ENCODE data around the gene ZNF628. TPM values are rescaled to one million over a fixed set of nuclear protein-coding genes. Genes with fewer than 3 reads are reported as not detected.

Gene ZNF628
- total RNA-seq, 1 experiment from 2014 or later = 21.7 TPM

- ATAC-seq = no peak
- ChIA-PET POLR2A (no interaction called here), CTCF (no interaction called here)
- BruUV-seq (replicated peaks) = no TSS peak
- in situ Hi-C loops (cut with HindIII; ENCODE audit: low pct_unique_long_range_greater_than_20kb, low sequenced_read_pairs) = no loop called here
- Histone ChIP-seq H3K27me3 (ENCODE audit: control insufficient read depth, insufficient read depth, low read length) (no peaks in the 10 kb centered on the region), H3K9me3 (ENCODE audit: control insufficient read depth, insufficient read depth, low read depth, low read length) (no peaks in the 10 kb centered on the region), H3K4me1 (ENCODE audit: control insufficient read depth, insufficient read depth, low read length) (no peaks in the 10 kb centered on the region), H3K27ac (ENCODE audit: low read length) (no peak overlapping the region), H3K36me3 (ENCODE audit: control insufficient read depth, insufficient read depth, low read length) (no peaks in the 10 kb centered on the region), H3K4me3 (ENCODE audit: low read depth in 2 of 2, low read length in 2 of 2) (no peak overlapping the region)
- TF ChIP-seq SIN3A (IDR thresholded peaks at IDR 0.05; ENCODE audit: borderline replicate concordance, insufficient read depth, low read depth, low read length) = no peak
- TF ChIP-seq TCF7L2 (IDR thresholded peaks at IDR 0.05; ENCODE audit: low read depth, low read length) = no peak
- no peak for TF ChIP-seq CTCF (IDR thresholded peaks at IDR 0.05)
- TF ChIP-seq POLR2AphosphoS5 (IDR thresholded peaks at IDR 0.05; ENCODE audit: low read depth, low read length) = no peak
- TF ChIP-seq REST (IDR thresholded peaks at IDR 0.05; ENCODE audit: insufficient read depth in 1 of 2, low read depth in 2 of 2, low read length in 1 of 2) = no peak
- intact Hi-C loops (cut with micrococcal nuclease; ENCODE audit: unreplicated experiment) = no loop called here
- DNase-seq (ENCODE audit: low read depth, low spot score) = no peak
These were observed 42.0 kb upstream of the ZNF628 start for GRCh38 chr19:55434356-55434919.

- POLR2A ChIA-PET = no interaction called here
- no peak for DNase-seq (ENCODE audit: low read depth, low spot score)
- Histone ChIP-seq H3K4me1 (ENCODE audit: control insufficient read depth, insufficient read depth, low read length) (no peaks in the 10 kb centered on the region), H3K27me3 (ENCODE audit: control insufficient read depth, insufficient read depth, low read length) (no peaks in the 10 kb centered on the region), H3K4me3 (ENCODE audit: low read depth in 2 of 2, low read length in 2 of 2) (no peak overlapping the region), H3K27ac (ENCODE audit: low read length) (no peak overlapping the region), H3K9me3 (ENCODE audit: control insufficient read depth, insufficient read depth, low read depth, low read length) (no peaks in the 10 kb centered on the region), H3K36me3 (ENCODE audit: control insufficient read depth, insufficient read depth, low read length) (no peaks in the 10 kb centered on the region)
- intact Hi-C loops (cut with micrococcal nuclease; ENCODE audit: unreplicated experiment) = no loop called here
- in situ Hi-C loops (cut with HindIII; ENCODE audit: low pct_unique_long_range_greater_than_20kb, low sequenced_read_pairs) = no loop called here
- CTCF ChIA-PET = interaction anchor here (0.7 kb wide), 1 partner anchor 650 kb away, joined by 4 read pairs; no protein-coding TSS in a partner anchor
- TF ChIP-seq SIN3A (IDR thresholded peaks at IDR 0.05; ENCODE audit: borderline replicate concordance, insufficient read depth, low read depth, low read length) = no peak
- TF ChIP-seq TCF7L2 (IDR thresholded peaks at IDR 0.05; ENCODE audit: low read depth, low read length) = no peak
- TF ChIP-seq REST (IDR thresholded peaks at IDR 0.05; ENCODE audit: insufficient read depth in 1 of 2, low read depth in 2 of 2, low read length in 1 of 2) = no peak
- TF ChIP-seq POLR2AphosphoS5 (IDR thresholded peaks at IDR 0.05; ENCODE audit: low read depth, low read length) = no peak
- no peak for TF ChIP-seq CTCF (IDR thresholded peaks at IDR 0.05)
- no TSS peak for BruUV-seq (replicated peaks)
- no peak for ATAC-seq
These were observed 41.4 kb upstream of the ZNF628 start for GRCh38 chr19:55435020-55435419.
